ENCODE measurements around the gene KRT82. TPM values are rescaled to one million over a fixed set of nuclear protein-coding genes. Genes with fewer than 3 reads are reported as not detected.
A peak's percentile ranks its signal among the peaks of the same experiment; 100 is the strongest.

The KRT82 gene
- total and polyA plus RNA-seq, 3 donors from 2014 or later, result not detected

DNA sequence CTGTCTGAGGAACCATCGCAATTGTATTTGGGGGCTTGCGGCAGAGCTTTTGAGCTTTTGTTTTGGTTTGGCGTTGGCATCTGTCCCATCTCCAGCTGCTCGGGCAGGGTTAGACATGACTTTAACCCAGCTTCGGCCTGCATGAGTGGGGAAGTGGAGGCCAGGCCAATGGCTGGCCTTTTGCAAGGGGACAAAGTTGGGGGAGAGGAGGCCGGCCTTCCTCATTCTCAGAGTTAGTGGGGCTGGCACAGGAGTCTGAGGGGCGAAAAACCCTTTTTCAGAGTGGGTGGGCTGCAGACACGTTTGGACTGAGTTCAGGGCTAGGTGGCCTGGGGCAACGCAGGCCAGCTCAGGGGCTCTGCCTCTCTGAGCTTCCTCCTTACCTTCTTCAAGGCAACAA is 5.2 kb downstream of the KRT82 start:
- intact Hi-C loops (cut with DNase I; ENCODE audit: low total_unique reads), result no loop called here
- 87 to 93% methylated on average over 9 of the region's 9 CpGs for WGBS, 2 donors
- H3K36me3 ChIP-seq (ENCODE audit: low read depth, missing control alignments), result no peaks in the 10 kb centered on the region
- H3K27me3 ChIP-seq, result no peaks in the 10 kb centered on the region
- DNase-seq, result no peak
- H3K4me3 ChIP-seq, result no peak overlapping the region
- H3K27ac ChIP-seq, result no peak overlapping the region
- no peaks in the 10 kb centered on the region for H3K4me1 ChIP-seq
- no peak for TF ChIP-seq POLR2A (IDR thresholded peaks at IDR 0.05)
- TF ChIP-seq, protein P1, sequence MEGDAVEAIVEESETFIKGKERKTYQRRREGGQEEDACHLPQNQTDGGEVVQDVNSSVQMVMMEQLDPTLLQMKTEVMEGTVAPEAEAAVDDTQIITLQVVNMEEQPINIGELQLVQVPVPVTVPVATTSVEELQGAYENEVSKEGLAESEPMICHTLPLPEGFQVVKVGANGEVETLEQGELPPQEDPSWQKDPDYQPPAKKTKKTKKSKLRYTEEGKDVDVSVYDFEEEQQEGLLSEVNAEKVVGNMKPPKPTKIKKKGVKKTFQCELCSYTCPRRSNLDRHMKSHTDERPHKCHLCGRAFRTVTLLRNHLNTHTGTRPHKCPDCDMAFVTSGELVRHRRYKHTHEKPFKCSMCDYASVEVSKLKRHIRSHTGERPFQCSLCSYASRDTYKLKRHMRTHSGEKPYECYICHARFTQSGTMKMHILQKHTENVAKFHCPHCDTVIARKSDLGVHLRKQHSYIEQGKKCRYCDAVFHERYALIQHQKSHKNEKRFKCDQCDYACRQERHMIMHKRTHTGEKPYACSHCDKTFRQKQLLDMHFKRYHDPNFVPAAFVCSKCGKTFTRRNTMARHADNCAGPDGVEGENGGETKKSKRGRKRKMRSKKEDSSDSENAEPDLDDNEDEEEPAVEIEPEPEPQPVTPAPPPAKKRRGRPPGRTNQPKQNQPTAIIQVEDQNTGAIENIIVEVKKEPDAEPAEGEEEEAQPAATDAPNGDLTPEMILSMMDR (IDR thresholded peaks at IDR 0.05), result no peak
- no peaks in the 10 kb centered on the region for H3K9me3 ChIP-seq

DNA sequence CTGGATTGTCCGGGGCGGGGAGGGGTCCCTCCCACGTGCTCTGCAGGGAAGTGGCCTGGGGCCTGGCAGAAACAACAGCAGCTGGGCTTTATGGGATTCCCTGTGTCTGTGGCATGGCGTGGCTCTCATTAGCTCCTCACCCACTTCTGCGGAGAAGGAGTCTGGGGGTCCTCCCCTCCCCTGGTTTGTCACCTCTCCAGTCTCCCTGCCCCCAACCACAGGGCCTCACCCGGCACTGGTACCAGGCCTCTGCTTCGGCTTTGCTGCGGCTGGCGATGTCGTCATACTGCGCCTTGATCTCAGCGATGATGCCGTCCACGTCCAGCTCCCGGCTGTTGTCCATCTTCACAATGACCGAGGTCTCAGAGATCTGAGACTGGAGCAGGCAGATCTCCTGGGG is 6.4 kb downstream of the KRT82 start:
- DNase-seq, result no peak
- Histone ChIP-seq H3K4me3 (no peak overlapping the region), H3K9me3 (no peaks in the 10 kb centered on the region), H3K27me3 (no peaks in the 10 kb centered on the region), H3K4me1 (no peaks in the 10 kb centered on the region), H3K36me3 (ENCODE audit: low read depth, missing control alignments) (no peaks in the 10 kb centered on the region), H3K27ac (no peak overlapping the region)
- TF ChIP-seq, protein P1 (IDR thresholded peaks at IDR 0.05), result no peak
- TF ChIP-seq POLR2A (IDR thresholded peaks at IDR 0.05), result no peak
- 93 to 94% methylated on average over 13 to 16 of the region's 16 CpGs for WGBS, 2 donors
- intact Hi-C loops (cut with DNase I; ENCODE audit: low total_unique reads), result no loop called here

DNA sequence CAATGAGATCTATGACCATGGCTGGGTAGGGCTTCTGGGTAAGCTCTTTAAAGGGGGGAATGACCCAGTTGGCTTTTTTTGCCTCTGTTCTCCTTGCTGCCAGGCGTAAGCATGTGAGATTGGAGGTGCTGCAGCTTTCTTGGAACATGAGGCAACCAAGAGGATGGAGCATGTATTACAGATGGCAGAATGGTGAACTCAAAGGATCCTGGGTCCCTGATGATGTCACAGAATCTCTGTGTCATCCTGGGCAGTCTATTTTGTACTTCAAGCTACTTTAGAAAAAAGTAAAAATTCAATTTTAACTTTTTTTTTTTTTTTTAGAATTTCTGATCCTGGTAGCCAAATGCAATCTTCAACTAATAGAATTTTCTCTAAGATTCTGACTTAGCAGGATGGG is 8.0 kb downstream of the KRT82 start:
- DNase-seq, result no peak
- Histone ChIP-seq H3K9me3 (no peaks in the 10 kb centered on the region), H3K27ac (no peak overlapping the region), H3K4me1 (no peaks in the 10 kb centered on the region), H3K27me3 (no peaks in the 10 kb centered on the region), H3K4me3 (no peak overlapping the region), H3K36me3 (ENCODE audit: low read depth, missing control alignments) (no peaks in the 10 kb centered on the region)
- intact Hi-C loops (cut with DNase I; ENCODE audit: low total_unique reads), result no loop called here
- TF ChIP-seq POLR2A (IDR thresholded peaks at IDR 0.05), result no peak
- TF ChIP-seq, protein P1 (IDR thresholded peaks at IDR 0.05), result no peak
- 85 to 95% methylated on average over 1 of the region's 1 CpG for WGBS, 2 donors

DNA sequence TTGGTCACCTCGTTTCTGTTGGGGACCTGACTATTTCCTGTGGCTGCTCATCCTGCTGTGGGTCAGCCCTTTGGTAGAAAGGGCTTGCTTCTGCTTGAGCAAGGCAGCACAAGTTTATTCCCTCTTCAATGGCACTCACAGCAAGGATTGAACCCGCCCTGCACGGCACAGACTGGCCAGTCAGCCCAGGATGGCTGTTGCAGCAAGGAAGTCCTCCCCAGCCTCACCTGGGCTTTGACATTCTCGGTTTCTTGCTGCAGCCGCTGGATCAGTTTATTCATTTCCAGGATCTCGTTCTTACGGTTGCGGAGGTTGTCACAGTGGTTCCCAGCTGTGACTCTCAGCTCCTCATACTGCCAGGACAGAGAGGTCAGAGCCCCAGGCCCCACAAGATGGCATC is 9.5 kb downstream of the KRT82 start:
- intact Hi-C loops (cut with DNase I; ENCODE audit: low total_unique reads), result no loop called here
- Histone ChIP-seq H3K4me1 (peaks cover 3% of the 10 kb centered on the region), H3K27me3 (no peaks in the 10 kb centered on the region), H3K4me3 (no peak overlapping the region), H3K9me3 (no peaks in the 10 kb centered on the region), H3K36me3 (ENCODE audit: low read depth, missing control alignments) (no peaks in the 10 kb centered on the region), H3K27ac (no peak overlapping the region)
- no peak for DNase-seq
- WGBS, 2 donors, result 90 to 91% methylated on average over 8 of the region's 8 CpGs
- TF ChIP-seq, protein P1 (IDR thresholded peaks at IDR 0.05), result no peak
- TF ChIP-seq POLR2A (IDR thresholded peaks at IDR 0.05), result no peak

DNA sequence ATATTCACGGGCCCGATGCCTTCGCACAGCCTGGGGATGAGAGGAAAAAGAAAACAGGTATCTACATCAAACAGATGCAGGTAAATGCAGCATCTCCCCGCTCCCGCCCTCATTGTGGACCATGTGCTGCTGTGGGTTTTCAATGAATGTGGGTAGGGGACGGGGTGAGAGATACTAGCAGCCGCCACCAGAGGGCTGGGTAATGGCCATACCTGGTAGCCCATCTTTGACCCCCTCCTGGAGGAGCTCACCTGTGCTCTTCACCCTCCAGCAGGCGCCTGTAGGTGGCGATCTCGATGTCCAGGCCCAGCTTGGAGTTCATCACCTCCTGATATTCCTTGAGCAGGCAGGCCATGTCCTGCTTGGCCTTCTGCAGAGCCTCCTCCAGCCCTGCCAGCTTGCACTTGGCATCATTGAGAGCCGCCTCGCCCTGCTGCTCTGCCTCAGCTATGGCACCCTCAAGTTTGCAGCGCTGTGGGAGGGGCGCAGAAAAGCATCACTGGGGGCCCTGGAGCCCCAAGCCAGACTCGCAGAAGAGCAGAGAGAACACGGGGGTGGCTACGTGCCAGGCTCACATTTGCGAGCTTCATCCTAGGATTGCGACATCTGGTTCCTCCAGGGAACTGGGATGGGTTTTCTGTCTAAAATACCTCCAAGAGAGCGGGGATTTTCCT is 10.2 kb downstream of the KRT82 start:
- H3K4me1 ChIP-seq, result peaks cover 4% of the 10 kb centered on the region
- no peaks in the 10 kb centered on the region for H3K9me3 ChIP-seq
- H3K27me3 ChIP-seq, result no peaks in the 10 kb centered on the region
- intact Hi-C loops (cut with DNase I; ENCODE audit: low total_unique reads), result no loop called here
- TF ChIP-seq, protein P1 (IDR thresholded peaks at IDR 0.05), result no peak
- no peak for TF ChIP-seq POLR2A (IDR thresholded peaks at IDR 0.05)
- no peak overlapping the region for H3K4me3 ChIP-seq
- no peaks in the 10 kb centered on the region for H3K36me3 ChIP-seq (ENCODE audit: low read depth, missing control alignments)
- H3K27ac ChIP-seq, result no peak overlapping the region
- DNase-seq, result peak; percentile 45
- 76 to 78% methylated on average over 18 to 19 of the region's 20 CpGs for WGBS, 2 donors

All from testis (tissue), 3 donors.